Measurements from ENCODE around the gene MINDY3.

DNA sequence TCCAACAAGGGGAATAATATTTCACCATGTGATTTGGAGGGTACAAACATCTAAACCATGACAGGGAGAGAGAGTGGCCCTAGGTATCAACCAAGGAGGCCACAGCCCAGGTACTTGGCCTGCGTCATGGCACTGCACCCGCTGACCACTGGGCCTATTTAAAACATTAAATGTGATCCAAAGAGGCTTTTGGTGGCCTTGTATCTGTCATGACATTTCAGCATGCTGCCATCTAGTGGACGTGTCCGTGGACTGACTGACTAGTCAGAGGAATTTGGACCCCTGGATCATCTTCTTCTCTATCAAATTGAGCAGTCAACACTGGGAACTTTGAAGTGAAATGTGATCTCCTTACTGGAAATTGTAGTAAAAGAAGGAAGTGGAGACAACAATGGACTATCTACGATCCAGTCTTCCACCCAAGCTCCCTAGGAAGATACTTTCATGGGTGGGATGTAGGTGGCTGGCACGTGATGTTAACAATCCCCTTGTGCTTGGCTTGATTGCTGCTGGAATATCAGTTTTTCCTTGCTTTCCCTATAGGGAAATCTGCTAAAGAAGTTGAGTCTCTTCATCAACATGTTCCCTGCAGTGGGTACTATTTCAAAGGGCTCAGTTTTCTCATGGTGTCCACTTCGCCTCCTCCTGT lies 116.0 kb downstream of the MINDY3 start:
- TF ChIP-seq, protein P1, sequence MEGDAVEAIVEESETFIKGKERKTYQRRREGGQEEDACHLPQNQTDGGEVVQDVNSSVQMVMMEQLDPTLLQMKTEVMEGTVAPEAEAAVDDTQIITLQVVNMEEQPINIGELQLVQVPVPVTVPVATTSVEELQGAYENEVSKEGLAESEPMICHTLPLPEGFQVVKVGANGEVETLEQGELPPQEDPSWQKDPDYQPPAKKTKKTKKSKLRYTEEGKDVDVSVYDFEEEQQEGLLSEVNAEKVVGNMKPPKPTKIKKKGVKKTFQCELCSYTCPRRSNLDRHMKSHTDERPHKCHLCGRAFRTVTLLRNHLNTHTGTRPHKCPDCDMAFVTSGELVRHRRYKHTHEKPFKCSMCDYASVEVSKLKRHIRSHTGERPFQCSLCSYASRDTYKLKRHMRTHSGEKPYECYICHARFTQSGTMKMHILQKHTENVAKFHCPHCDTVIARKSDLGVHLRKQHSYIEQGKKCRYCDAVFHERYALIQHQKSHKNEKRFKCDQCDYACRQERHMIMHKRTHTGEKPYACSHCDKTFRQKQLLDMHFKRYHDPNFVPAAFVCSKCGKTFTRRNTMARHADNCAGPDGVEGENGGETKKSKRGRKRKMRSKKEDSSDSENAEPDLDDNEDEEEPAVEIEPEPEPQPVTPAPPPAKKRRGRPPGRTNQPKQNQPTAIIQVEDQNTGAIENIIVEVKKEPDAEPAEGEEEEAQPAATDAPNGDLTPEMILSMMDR (IDR thresholded peaks at IDR 0.05) = peak in 3 of 6 experiments; percentile 39 to 46 (median 43)
- no peak for TF ChIP-seq POLR2A (IDR thresholded peaks at IDR 0.05)
